GM06990 (cell line): ENCODE results near the gene TBC1D2.
A peak's percentile ranks its signal among the peaks of the same experiment; 100 is the strongest.

Experiments
- DNase-seq: peaks from one replicate; pipeline ENCODE4 v3.0.0-alpha.2; 2011; ENCODE audit not compliant: insufficient read length; ENCODE audit errors: extremely low read depth
- H3K27me3 ChIP-seq: replicated peaks from 2 replicates; pipeline ENCODE4 v1.6.0; 2011; ENCODE audit warnings: low read length; ENCODE audit not compliant: control insufficient read depth, insufficient read depth
- H3K36me3 ChIP-seq: 2 replicates; pipeline ENCODE4 v1.5.1; 2011; ENCODE audit warnings: low read length; ENCODE audit not compliant: control insufficient read depth, insufficient read depth
- H3K4me3 ChIP-seq: replicated peaks from 2 replicates; pipeline ENCODE4 v1.5.1; 2011; ENCODE audit warnings: low read depth, mild to moderate bottlenecking, control low read depth, low read length
- TF ChIP-seq, protein P1 (sequence below): IDR thresholded peaks from 2 replicates; pipeline ENCODE4 v1.5.1; 2011; ENCODE audit warnings: low read length, control low read depth, mild to moderate bottlenecking, inconsistent platforms; ENCODE audit not compliant: insufficient read depth, poor library complexity, severe bottlenecking

TBC1D2 gene

GRCh38 chr9:98171176-98171925 is 84.1 kb downstream of the TBC1D2 start:
- H3K27me3 ChIP-seq = no peaks in the 10 kb centered on the region
- no peaks in the 10 kb centered on the region for H3K36me3 ChIP-seq
- no peak overlapping the region for H3K4me3 ChIP-seq
- TF ChIP-seq, protein P1, sequence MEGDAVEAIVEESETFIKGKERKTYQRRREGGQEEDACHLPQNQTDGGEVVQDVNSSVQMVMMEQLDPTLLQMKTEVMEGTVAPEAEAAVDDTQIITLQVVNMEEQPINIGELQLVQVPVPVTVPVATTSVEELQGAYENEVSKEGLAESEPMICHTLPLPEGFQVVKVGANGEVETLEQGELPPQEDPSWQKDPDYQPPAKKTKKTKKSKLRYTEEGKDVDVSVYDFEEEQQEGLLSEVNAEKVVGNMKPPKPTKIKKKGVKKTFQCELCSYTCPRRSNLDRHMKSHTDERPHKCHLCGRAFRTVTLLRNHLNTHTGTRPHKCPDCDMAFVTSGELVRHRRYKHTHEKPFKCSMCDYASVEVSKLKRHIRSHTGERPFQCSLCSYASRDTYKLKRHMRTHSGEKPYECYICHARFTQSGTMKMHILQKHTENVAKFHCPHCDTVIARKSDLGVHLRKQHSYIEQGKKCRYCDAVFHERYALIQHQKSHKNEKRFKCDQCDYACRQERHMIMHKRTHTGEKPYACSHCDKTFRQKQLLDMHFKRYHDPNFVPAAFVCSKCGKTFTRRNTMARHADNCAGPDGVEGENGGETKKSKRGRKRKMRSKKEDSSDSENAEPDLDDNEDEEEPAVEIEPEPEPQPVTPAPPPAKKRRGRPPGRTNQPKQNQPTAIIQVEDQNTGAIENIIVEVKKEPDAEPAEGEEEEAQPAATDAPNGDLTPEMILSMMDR = no peak
- no peak for DNase-seq

GRCh38 chr9:98168941-98169488 is 86.4 kb downstream of the TBC1D2 start:
- no peaks in the 10 kb centered on the region for H3K27me3 ChIP-seq
- no peak overlapping the region for H3K4me3 ChIP-seq
- DNase-seq = peak; percentile 87
- TF ChIP-seq, protein P1 = no peak
- no peaks in the 10 kb centered on the region for H3K36me3 ChIP-seq

GRCh38 chr9:98168153-98168780 is 87.2 kb downstream of the TBC1D2 start:
- H3K27me3 ChIP-seq = no peaks in the 10 kb centered on the region
- H3K4me3 ChIP-seq = no peak overlapping the region
- no peak for DNase-seq
- TF ChIP-seq, protein P1 = no peak
- no peaks in the 10 kb centered on the region for H3K36me3 ChIP-seq

- DNase-seq = no peak
- H3K27me3 ChIP-seq = no peaks in the 10 kb centered on the region
- TF ChIP-seq, protein P1 = no peak
Measured at GRCh38 chr9:98164912-98165311, 90.5 kb downstream of the TBC1D2 start.

GRCh38 chr9:98162613-98163012 is 92.8 kb downstream of the TBC1D2 start:
- H3K27me3 ChIP-seq = no peaks in the 10 kb centered on the region
- DNase-seq = no peak
- H3K4me3 ChIP-seq = no peak overlapping the region
- TF ChIP-seq, protein P1 = no peak
- no peaks in the 10 kb centered on the region for H3K36me3 ChIP-seq

More at GRCh38 chr9:98164912-98165311, 90.5 kb downstream of the TBC1D2 start:
- no peak overlapping the region for H3K4me3 ChIP-seq
- no peaks in the 10 kb centered on the region for H3K36me3 ChIP-seq
